Measurements from ENCODE around the gene SNU13. TPM values are rescaled to one million over a fixed set of nuclear protein-coding genes. Genes with fewer than 3 reads are reported as not detected.
"Not testable (repeated sequence)": the region's sequence is repeated elsewhere in the genome, so short reads cannot be mapped to it uniquely, and the experiment has no call there.

Gene SNU13
- total and polyA plus RNA-seq, 2 experiments from 2014 or later, result 119 to 245 TPM

- no peaks in the 10 kb centered on the region for H4K20me1 ChIP-seq (ENCODE audit: insufficient read depth, poor library complexity, severe bottlenecking)
- no peaks in the 10 kb centered on the region for H3K4me1 ChIP-seq (ENCODE audit: insufficient read depth)
- H3K9me3 ChIP-seq (ENCODE audit: low read depth), result no peaks in the 10 kb centered on the region
- H3K36me3 ChIP-seq (replicated peaks; ENCODE audit: insufficient read depth, low read depth), result no peaks in the 10 kb centered on the region
- no peak overlapping the region for H2AFZ ChIP-seq
- DNase-seq (ENCODE audit: low spot score), result no peak
- no peak overlapping the region for H3K27ac ChIP-seq
- H3K9me2 ChIP-seq (replicated peaks; ENCODE audit: insufficient read depth), result no peaks in the 10 kb centered on the region
- TF ChIP-seq EZH2 (IDR thresholded peaks at IDR 0.05; ENCODE audit: borderline replicate concordance) (no peak), CTCF (IDR thresholded peaks at IDR 0.05; ENCODE audit: poor library complexity) (no peak), EZH2phosphoT487 (IDR thresholded peaks at IDR 0.05; ENCODE audit: low read depth, severe bottlenecking, unreplicated experiment) (no peak)
- peaks cover 6% of the 10 kb centered on the region for H3K79me2 ChIP-seq
- H3K4me2 ChIP-seq, result no peak overlapping the region
- H3K4me3 ChIP-seq, result no peak overlapping the region
- H3K27me3 ChIP-seq, result no peaks in the 10 kb centered on the region
These were observed 24.2 kb downstream of the SNU13 start for GRCh38 chr22:41664490-41664889.

- not testable (repeated sequence) for H2AFZ ChIP-seq; H3K36me3 ChIP-seq (replicated peaks; ENCODE audit: insufficient read depth, low read depth); H3K4me2 ChIP-seq; H3K79me2 ChIP-seq; H3K4me3 ChIP-seq; H3K9me3 ChIP-seq (ENCODE audit: low read depth); DNase-seq (ENCODE audit: low spot score); H3K27me3 ChIP-seq; H4K20me1 ChIP-seq (ENCODE audit: insufficient read depth, poor library complexity, severe bottlenecking); H3K9me2 ChIP-seq (replicated peaks; ENCODE audit: insufficient read depth); H3K27ac ChIP-seq; H3K4me1 ChIP-seq (ENCODE audit: insufficient read depth)
- 87% methylated on average over 9 of the region's 9 CpGs for WGBS (ENCODE audit: low lambda C conversion rate, missing lambda C conversion rate)
These were observed 25.1 kb downstream of the SNU13 start for GRCh38 chr22:41663594-41663993.

GRCh38 chr22:41661713-41662112 is 27.0 kb downstream of the SNU13 start:
- H3K36me3 ChIP-seq (replicated peaks; ENCODE audit: insufficient read depth, low read depth), result no peaks in the 10 kb centered on the region
- peaks cover 3% of the 10 kb centered on the region for H3K79me2 ChIP-seq
- no peak overlapping the region for H3K4me2 ChIP-seq
- TF ChIP-seq EZH2phosphoT487 (IDR thresholded peaks at IDR 0.05; ENCODE audit: low read depth, severe bottlenecking, unreplicated experiment), result no peak
- no peak for TF ChIP-seq CTCF (IDR thresholded peaks at IDR 0.05; ENCODE audit: poor library complexity)
- no peak for TF ChIP-seq EZH2 (IDR thresholded peaks at IDR 0.05; ENCODE audit: borderline replicate concordance)
- no peaks in the 10 kb centered on the region for H3K9me3 ChIP-seq (ENCODE audit: low read depth)
- H4K20me1 ChIP-seq (ENCODE audit: insufficient read depth, poor library complexity, severe bottlenecking), result no peaks in the 10 kb centered on the region
- no peak for DNase-seq (ENCODE audit: low spot score)
- no peak overlapping the region for H3K27ac ChIP-seq
- H2AFZ ChIP-seq, result no peak overlapping the region
- 92% methylated on average over 2 of the region's 2 CpGs for WGBS (ENCODE audit: low lambda C conversion rate, missing lambda C conversion rate)
- no peaks in the 10 kb centered on the region for H3K27me3 ChIP-seq
- H3K9me2 ChIP-seq (replicated peaks; ENCODE audit: insufficient read depth), result no peaks in the 10 kb centered on the region
- H3K4me1 ChIP-seq (ENCODE audit: insufficient read depth), result no peaks in the 10 kb centered on the region
- no peak overlapping the region for H3K4me3 ChIP-seq

- H3K9me3 ChIP-seq (ENCODE audit: low read depth), result no peaks in the 10 kb centered on the region
- no peaks in the 10 kb centered on the region for H3K9me2 ChIP-seq (replicated peaks; ENCODE audit: insufficient read depth)
- no peaks in the 10 kb centered on the region for H3K27me3 ChIP-seq
- no peak for TF ChIP-seq CTCF (IDR thresholded peaks at IDR 0.05; ENCODE audit: poor library complexity)
- H3K27ac ChIP-seq, result no peak overlapping the region
- H3K4me3 ChIP-seq, result no peak overlapping the region
- peaks cover 3% of the 10 kb centered on the region for H3K79me2 ChIP-seq
- H3K4me1 ChIP-seq (ENCODE audit: insufficient read depth), result no peaks in the 10 kb centered on the region
- no peaks in the 10 kb centered on the region for H4K20me1 ChIP-seq (ENCODE audit: insufficient read depth, poor library complexity, severe bottlenecking)
- H2AFZ ChIP-seq, result no peak overlapping the region
- no peak for DNase-seq (ENCODE audit: low spot score)
- WGBS (ENCODE audit: low lambda C conversion rate, missing lambda C conversion rate), result 97% methylated on average over 3 of the region's 3 CpGs
- H3K36me3 ChIP-seq (replicated peaks; ENCODE audit: insufficient read depth, low read depth), result no peaks in the 10 kb centered on the region
- H3K4me2 ChIP-seq, result no peak overlapping the region
These were observed 27.6 kb downstream of the SNU13 start for GRCh38 chr22:41661088-41661487.
